ENCODE results near the gene SLC47A2.

- TF ChIP-seq, protein P1, sequence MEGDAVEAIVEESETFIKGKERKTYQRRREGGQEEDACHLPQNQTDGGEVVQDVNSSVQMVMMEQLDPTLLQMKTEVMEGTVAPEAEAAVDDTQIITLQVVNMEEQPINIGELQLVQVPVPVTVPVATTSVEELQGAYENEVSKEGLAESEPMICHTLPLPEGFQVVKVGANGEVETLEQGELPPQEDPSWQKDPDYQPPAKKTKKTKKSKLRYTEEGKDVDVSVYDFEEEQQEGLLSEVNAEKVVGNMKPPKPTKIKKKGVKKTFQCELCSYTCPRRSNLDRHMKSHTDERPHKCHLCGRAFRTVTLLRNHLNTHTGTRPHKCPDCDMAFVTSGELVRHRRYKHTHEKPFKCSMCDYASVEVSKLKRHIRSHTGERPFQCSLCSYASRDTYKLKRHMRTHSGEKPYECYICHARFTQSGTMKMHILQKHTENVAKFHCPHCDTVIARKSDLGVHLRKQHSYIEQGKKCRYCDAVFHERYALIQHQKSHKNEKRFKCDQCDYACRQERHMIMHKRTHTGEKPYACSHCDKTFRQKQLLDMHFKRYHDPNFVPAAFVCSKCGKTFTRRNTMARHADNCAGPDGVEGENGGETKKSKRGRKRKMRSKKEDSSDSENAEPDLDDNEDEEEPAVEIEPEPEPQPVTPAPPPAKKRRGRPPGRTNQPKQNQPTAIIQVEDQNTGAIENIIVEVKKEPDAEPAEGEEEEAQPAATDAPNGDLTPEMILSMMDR (IDR thresholded peaks at IDR 0.05; ENCODE audit: poor library complexity, severe bottlenecking) = no peak
- TF ChIP-seq RAD21 (conservative IDR thresholded peaks at IDR 0.05) = no peak
- TF ChIP-seq POLR2AphosphoS5 (IDR thresholded peaks at IDR 0.05) = no peak
Measured at GRCh38 chr17:19645734-19646201, 70.6 kb downstream of the SLC47A2 start.
